ENCODE measurements around the gene CCDC183.

Gene CCDC183

DNA sequence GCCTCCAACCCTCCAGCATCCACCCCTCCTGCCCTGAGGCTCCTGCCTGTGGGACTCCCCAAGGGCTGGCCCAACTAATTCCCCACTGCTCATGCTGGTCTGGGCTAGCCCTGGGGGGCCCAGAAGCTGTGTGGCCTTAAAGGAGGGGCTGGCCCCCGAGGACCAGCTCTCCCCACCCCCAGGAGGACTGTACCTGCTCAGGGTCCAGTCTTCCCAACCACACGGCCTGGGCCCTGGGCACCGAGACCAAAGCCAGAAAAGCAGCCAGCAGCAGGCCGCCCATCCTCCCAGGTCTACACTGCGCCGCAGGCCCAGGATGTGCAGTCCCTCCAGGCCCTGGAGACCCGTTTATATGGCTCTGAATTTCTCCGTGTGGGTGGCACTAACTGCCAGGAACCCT, 47.9 kb upstream of the CCDC183 start, which contains the start of gene LCN6:
Gene LCN6, minus strand, starts transcription at position 325 of the 400 bp plus-strand sequence. Its CDS starts 42 bp downstream, at position 283.
- H3K9me2 ChIP-seq (replicated peaks; ENCODE audit: control insufficient read depth, low read length): no peaks in the 10 kb centered on the region
- H3K4me1 ChIP-seq (ENCODE audit: control insufficient read depth, low read length): peaks cover 34% of the 10 kb centered on the region
- TF ChIP-seq EZH2phosphoT487 (IDR thresholded peaks at IDR 0.05; ENCODE audit: borderline replicate concordance, low read length): no peak
- TF ChIP-seq, protein P1, sequence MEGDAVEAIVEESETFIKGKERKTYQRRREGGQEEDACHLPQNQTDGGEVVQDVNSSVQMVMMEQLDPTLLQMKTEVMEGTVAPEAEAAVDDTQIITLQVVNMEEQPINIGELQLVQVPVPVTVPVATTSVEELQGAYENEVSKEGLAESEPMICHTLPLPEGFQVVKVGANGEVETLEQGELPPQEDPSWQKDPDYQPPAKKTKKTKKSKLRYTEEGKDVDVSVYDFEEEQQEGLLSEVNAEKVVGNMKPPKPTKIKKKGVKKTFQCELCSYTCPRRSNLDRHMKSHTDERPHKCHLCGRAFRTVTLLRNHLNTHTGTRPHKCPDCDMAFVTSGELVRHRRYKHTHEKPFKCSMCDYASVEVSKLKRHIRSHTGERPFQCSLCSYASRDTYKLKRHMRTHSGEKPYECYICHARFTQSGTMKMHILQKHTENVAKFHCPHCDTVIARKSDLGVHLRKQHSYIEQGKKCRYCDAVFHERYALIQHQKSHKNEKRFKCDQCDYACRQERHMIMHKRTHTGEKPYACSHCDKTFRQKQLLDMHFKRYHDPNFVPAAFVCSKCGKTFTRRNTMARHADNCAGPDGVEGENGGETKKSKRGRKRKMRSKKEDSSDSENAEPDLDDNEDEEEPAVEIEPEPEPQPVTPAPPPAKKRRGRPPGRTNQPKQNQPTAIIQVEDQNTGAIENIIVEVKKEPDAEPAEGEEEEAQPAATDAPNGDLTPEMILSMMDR (IDR thresholded peaks at IDR 0.05; ENCODE audit: low read depth, low read length, poor library complexity, severe bottlenecking): no peak
- peaks cover 5% of the 10 kb centered on the region; the same call in 1 of the 2 replicates for H3F3A ChIP-seq (ENCODE audit: control insufficient read depth, insufficient read depth)
- H3K27me3 ChIP-seq (ENCODE audit: control insufficient read depth, low read length): peaks cover 12% of the 10 kb centered on the region; the same call in 1 of the 2 replicates
- peak within 1 kb of the TSS; percentile 39; the same call in 1 of the 2 replicates for H3K4me3 ChIP-seq (ENCODE audit: low read length)
- no peaks in the 10 kb centered on the region for H3K79me2 ChIP-seq (ENCODE audit: control insufficient read depth, low read length)
- no peaks in the 10 kb centered on the region for H3K36me3 ChIP-seq (ENCODE audit: control insufficient read depth, low read length)
- H3K27ac ChIP-seq (ENCODE audit: low read depth, low read length): peak within 1 kb of the TSS; percentile 81
- peak within 1 kb of the TSS; percentile 54 for H3K4me2 ChIP-seq (ENCODE audit: low read length)
- no peaks in the 10 kb centered on the region for H4K20me1 ChIP-seq (ENCODE audit: control insufficient read depth, insufficient read depth, low read depth, low read length)
- H3K9me3 ChIP-seq (ENCODE audit: control insufficient read depth, insufficient read depth, low read length): peaks cover 22% of the 10 kb centered on the region

DNA sequence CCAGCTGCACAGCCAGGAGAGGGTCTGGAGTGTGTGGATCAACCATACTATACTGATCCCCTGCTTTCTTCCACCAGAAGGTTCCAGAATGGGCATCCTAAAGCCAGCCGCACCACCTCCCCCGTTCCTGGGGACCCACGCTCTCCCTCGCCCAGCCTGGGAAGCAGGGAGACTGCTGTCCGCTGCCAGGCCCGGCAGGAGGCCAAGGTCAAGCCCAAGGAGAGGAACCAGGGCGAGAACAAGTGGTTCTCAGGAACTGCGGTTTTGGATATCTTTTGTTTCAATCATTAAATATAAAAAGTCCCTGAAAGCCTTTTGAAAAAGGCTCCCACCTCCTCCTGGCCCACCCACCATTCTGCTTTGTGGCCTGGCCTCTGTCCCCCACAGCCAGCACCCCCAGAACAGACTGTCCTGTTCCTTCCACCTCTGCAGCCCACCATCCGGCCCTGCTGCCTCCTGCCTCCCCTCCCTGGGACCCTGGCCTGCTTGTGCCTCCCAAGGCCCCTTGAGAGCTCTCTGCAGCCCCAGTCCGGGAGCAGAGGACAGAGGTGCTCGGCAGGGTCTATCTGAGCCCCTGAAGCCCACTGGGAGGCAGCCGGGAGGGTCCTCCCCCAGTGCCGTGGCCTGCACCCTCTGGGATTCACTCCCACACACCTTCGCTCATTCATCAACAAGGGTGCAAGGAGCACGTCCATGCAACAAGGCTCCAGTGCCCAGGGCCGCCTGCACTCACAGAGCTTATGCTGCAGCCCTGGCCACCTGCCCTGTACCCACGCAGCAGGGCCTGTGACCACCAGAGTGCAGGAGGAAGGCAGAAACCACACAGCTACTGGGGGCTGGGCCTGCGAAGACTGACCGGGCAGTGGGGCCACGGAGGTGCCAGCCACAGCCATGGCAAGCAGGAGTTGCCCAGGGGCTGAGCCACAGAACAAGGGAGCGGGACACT, 47.2 kb upstream of the CCDC183 start:
- Histone ChIP-seq H3K4me2 (ENCODE audit: low read length) (peak overlapping the region; percentile 54), H3K27ac (ENCODE audit: low read depth, low read length) (peak overlapping the region; percentile 81), H3K9me3 (ENCODE audit: control insufficient read depth, insufficient read depth, low read length) (peaks cover 27% of the 10 kb centered on the region), H3K36me3 (ENCODE audit: control insufficient read depth, low read length) (no peaks in the 10 kb centered on the region), H3K27me3 (ENCODE audit: control insufficient read depth, low read length) (peaks cover 4% of the 10 kb centered on the region; the same call in 1 of the 2 replicates), H4K20me1 (ENCODE audit: control insufficient read depth, insufficient read depth, low read depth, low read length) (no peaks in the 10 kb centered on the region), H3K4me3 (ENCODE audit: low read length) (peak overlapping the region; percentile 39; the same call in 1 of the 2 replicates), H3K4me1 (ENCODE audit: control insufficient read depth, low read length) (peaks cover 34% of the 10 kb centered on the region), H3F3A (ENCODE audit: control insufficient read depth, insufficient read depth) (peaks cover 5% of the 10 kb centered on the region; the same call in 1 of the 2 replicates), H3K79me2 (ENCODE audit: control insufficient read depth, low read length) (no peaks in the 10 kb centered on the region), H3K9me2 (replicated peaks; ENCODE audit: control insufficient read depth, low read length) (no peaks in the 10 kb centered on the region)
- TF ChIP-seq, protein P1 (IDR thresholded peaks at IDR 0.05; ENCODE audit: low read depth, low read length, poor library complexity, severe bottlenecking): no peak
- TF ChIP-seq EZH2phosphoT487 (IDR thresholded peaks at IDR 0.05; ENCODE audit: borderline replicate concordance, low read length): no peak

DNA sequence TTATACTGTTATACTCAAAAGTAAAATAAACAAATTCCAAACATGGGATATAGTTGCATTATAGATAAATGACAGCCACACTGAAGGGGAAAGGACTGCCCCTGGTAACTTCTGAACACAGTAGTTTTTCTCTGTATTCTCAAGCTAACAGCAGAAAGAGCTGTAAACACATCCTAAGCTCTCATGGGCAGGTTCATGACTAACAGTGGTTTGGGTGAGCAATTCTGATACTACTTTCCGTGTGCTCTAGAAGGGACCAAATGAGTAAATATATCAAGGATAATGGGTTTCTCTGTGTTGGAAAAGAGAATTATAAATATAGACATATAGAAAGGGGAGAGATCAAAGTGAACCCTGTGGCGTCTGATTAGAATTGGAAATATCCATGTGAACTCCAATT, 45.6 kb upstream of the CCDC183 start:
- Histone ChIP-seq H3K4me2 (ENCODE audit: low read length) (peak overlapping the region; percentile 54), H3K4me3 (ENCODE audit: low read length) (0 out of 2 replicates have a peak overlapping the region, but pooled peaks have one; percentile 20), H3K36me3 (ENCODE audit: control insufficient read depth, low read length) (no peaks in the 10 kb centered on the region), H4K20me1 (ENCODE audit: control insufficient read depth, insufficient read depth, low read depth, low read length) (no peaks in the 10 kb centered on the region), H3K9me3 (ENCODE audit: control insufficient read depth, insufficient read depth, low read length) (peaks cover 27% of the 10 kb centered on the region), H3K9me2 (replicated peaks; ENCODE audit: control insufficient read depth, low read length) (no peaks in the 10 kb centered on the region), H3K27ac (ENCODE audit: low read depth, low read length) (peak overlapping the region; percentile 81), H3K4me1 (ENCODE audit: control insufficient read depth, low read length) (peaks cover 34% of the 10 kb centered on the region), H3F3A (ENCODE audit: control insufficient read depth, insufficient read depth) (peaks cover 5% of the 10 kb centered on the region; the same call in 1 of the 2 replicates), H3K79me2 (ENCODE audit: control insufficient read depth, low read length) (no peaks in the 10 kb centered on the region), H3K27me3 (ENCODE audit: control insufficient read depth, low read length) (no peaks in the 10 kb centered on the region)
- TF ChIP-seq, protein P1 (IDR thresholded peaks at IDR 0.05; ENCODE audit: low read depth, low read length, poor library complexity, severe bottlenecking): no peak
- no peak for TF ChIP-seq EZH2phosphoT487 (IDR thresholded peaks at IDR 0.05; ENCODE audit: borderline replicate concordance, low read length)

Measured in DOHH2 (cell line).